GM10248 (cell line): ENCODE results near the gene NXPH1.

Experiments used
- CTCF ChIA-PET: fragments of 300-600 bp; sonication (Branson Sonifier 250); formaldehyde crosslinking; extraction: SDS; loops from one replicate; lab custom pipeline; 2021; ENCODE audit warnings: antibody characterized with exemption; lab: Yijun Ruan, JAX
- POLR2A ChIA-PET: fragments of 350-650 bp; sonication (Branson Sonifier 250); formaldehyde crosslinking; extraction: SDS; loops from one replicate; lab custom pipeline; 2020; ENCODE audit warnings: antibody characterized with exemption; lab: Yijun Ruan, JAX
- DNase-seq: peaks from one replicate; pipeline ENCODE4 v3.0.0; 2012; ENCODE audit errors: extremely low spot score
- TF ChIP-seq, protein P1 (sequence below): IDR thresholded peaks from 2 replicates; pipeline ENCODE4 v1.5.1; 2012; ENCODE audit warnings: mild to moderate bottlenecking, low read depth; ENCODE audit errors: extremely low read depth, missing control alignments, control extremely low read depth

NXPH1 gene

DNA sequence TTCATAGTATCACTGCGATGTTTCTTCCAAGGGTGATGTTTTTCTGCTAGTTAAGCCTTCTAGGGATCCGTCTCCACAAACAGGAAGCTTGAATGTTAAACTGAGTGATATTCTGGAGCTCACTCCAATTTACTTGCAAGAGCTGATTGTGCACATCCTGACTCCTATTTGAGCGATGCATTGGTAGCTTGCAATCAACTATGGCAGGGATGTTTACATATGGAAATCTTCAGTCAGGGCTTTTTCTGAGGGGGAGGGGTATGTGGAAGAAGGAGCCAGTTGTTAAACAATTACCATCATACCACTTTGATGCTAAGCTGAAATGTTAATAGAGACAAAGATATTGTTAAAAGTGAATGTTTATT lies 43.2 kb upstream of the NXPH1 start:
- TF ChIP-seq, protein P1, sequence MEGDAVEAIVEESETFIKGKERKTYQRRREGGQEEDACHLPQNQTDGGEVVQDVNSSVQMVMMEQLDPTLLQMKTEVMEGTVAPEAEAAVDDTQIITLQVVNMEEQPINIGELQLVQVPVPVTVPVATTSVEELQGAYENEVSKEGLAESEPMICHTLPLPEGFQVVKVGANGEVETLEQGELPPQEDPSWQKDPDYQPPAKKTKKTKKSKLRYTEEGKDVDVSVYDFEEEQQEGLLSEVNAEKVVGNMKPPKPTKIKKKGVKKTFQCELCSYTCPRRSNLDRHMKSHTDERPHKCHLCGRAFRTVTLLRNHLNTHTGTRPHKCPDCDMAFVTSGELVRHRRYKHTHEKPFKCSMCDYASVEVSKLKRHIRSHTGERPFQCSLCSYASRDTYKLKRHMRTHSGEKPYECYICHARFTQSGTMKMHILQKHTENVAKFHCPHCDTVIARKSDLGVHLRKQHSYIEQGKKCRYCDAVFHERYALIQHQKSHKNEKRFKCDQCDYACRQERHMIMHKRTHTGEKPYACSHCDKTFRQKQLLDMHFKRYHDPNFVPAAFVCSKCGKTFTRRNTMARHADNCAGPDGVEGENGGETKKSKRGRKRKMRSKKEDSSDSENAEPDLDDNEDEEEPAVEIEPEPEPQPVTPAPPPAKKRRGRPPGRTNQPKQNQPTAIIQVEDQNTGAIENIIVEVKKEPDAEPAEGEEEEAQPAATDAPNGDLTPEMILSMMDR: no peak
- no peak for DNase-seq
- ChIA-PET POLR2A (no interaction called here), CTCF (no interaction called here)

DNA sequence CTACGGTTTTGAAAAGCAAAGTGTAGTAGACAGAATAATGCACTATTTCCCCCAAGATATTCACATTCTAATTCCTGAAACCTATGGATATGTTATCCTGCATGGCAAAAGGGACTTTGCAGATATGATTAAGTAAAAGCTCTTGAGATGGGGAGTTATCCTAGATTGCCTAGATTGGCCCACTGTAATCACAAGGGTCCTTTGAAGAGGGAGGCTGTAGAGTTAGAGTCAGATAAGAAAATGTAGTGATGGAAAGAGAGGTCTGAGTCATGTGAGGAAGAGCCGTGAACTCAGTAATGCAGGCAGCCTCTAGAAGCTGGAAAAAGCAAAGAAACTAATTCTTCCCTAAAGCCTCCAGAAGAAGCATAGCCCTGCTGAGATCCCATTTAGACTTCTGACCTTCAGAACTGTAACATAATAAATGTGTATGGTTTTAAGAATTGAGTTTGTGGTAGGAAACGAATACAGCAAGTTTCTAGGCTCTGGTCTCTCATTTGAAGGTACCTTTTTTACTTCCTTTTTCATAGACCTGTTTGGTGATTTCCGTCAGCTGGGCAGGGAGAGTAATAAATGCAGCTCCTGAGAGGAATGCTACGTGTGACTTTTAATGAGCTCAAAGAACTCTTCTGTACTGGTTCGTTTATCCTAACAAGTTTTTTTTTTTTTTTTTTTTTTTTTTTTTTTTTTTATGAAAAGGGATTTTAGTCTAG lies 41.9 kb upstream of the NXPH1 start:
- TF ChIP-seq, protein P1: no peak
- POLR2A ChIA-PET: no interaction called here
- no peak for DNase-seq
- CTCF ChIA-PET: no interaction called here

DNA sequence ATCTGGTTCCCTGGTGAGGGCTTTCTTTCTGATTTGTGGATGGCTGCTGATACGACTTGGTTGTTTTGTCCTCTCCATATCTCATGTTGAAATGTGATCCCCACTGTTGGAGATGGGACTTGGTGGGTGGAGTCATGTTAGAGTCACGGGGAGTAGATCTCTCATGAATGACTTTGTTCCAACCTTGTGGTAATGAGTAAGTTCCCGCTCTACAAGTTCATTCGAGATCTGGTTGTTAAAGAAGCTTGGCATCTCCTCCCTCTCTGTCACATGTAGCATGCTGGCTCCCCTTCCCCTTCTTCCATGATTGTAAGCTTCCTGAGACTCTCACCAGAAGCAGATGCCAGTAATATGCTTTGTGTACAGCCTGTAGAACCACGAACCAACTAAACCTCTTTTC lies 37.1 kb upstream of the NXPH1 start:
- CTCF ChIA-PET: no interaction called here
- TF ChIP-seq, protein P1: no peak
- POLR2A ChIA-PET: no interaction called here

DNA sequence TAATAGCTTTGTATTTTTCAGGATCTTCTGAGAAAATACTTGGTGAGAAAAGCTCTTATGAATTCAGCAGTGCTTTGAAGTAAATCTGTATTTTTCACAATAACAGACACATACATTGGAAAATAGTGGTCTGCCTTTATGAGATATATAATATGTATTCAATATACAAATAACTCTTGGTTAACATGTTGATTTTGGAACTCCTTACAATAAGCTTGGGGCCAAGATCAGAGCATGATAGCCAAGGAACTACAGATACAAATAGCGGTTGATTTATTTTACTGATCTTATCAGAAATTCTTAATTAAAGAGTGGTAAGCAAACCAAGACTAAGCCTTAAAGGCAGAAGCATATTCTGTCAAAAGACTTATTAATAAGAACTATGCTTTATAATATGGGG lies 24.5 kb upstream of the NXPH1 start:
- CTCF ChIA-PET: interaction anchor here (1.9 kb wide), 1 partner anchor 10 kb away, joined by 5 read pairs; no protein-coding TSS in a partner anchor
- TF ChIP-seq, protein P1: no peak
- no peak for DNase-seq
- POLR2A ChIA-PET: no interaction called here

More for the DNA sequence above, 37.1 kb upstream of the NXPH1 start:
- DNase-seq: no peak

DNA sequence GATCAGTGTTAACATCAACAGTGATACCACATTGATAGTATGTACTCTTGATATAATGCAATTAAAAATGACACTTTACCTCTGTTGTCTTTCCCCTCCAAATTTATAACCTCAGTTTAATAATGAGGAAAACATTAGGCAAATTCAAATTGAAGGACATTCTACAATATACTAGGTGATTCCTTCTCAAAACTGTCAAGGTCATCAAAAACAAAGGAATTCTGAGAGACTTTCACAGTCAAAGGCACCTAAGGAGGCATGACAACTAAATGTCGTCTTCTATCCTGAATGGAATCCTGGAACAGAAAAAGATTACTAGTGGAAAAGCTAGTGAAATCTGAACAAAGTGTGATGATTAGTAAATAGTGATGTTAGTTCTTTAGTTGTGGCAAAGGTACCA lies 22.3 kb upstream of the NXPH1 start:
- CTCF ChIA-PET: interaction anchor here (1.4 to 1.5 kb wide), 2 partner anchors 18 to 313 kb away, joined by 3 to 4 read pairs; no protein-coding TSS in a partner anchor
- TF ChIP-seq, protein P1: no peak
- DNase-seq: no peak
- POLR2A ChIA-PET: no interaction called here

DNA sequence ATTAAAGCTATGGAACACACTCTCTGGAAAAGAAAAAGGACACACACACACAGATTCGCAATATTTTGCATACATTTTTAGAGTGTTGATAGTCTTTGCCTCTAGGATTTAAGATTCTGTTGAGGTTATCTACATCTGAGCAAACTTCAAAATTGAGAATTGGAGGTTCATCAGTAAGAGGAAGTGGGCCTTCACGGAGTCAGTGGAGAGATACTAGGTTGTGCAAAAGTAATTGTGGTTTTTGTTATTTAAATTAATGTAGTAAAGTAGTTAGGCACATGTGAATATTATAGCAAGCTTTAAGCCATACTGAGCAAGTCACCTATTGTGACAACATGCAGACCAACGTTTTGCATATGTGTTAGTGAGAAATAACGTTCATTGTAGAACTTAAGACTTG lies 19.8 kb upstream of the NXPH1 start:
- CTCF ChIA-PET: no interaction called here
- no peak for DNase-seq
- TF ChIP-seq, protein P1: no peak
- POLR2A ChIA-PET: no interaction called here
